ENCODE data around the gene SMG1. TPM values are rescaled to one million over a fixed set of nuclear protein-coding genes. Genes with fewer than 3 reads are reported as not detected.
"Not testable (repeated sequence)": the region's sequence is repeated elsewhere in the genome, so short reads cannot be mapped to it uniquely, and the experiment has no call there.

Gene SMG1
- polyA plus RNA-seq, 2 donors: 9.2 to 15.0 TPM

- H3K4me1 ChIP-seq (ENCODE audit: control insufficient read depth in 2 of 2, insufficient read depth in 2 of 2, low read length in 1 of 2); H3K9me3 ChIP-seq (ENCODE audit: control insufficient read depth in 2 of 2, insufficient read depth in 1 of 2, low read depth in 1 of 2, low read length in 1 of 2); H3K27me3 ChIP-seq (ENCODE audit: control insufficient read depth in 1 of 2, insufficient read depth in 2 of 2, low read length in 2 of 2); H3K4me3 ChIP-seq (ENCODE audit: low read depth in 1 of 2, low read length in 2 of 2); H3K27ac ChIP-seq (ENCODE audit: low read depth in 2 of 2, low read length in 1 of 2); H3K36me3 ChIP-seq (ENCODE audit: control insufficient read depth in 2 of 2, insufficient read depth in 2 of 2, low read length in 1 of 2): not testable (repeated sequence)
- 32 to 52% methylated on average over 3 of the region's 10 CpGs for WGBS, 2 donors
These were observed 168.1 kb downstream of the SMG1 start for GRCh38 chr16:18757960-18758660.

GRCh38 chr16:18756639-18757038 lies 169.6 kb downstream of the SMG1 start:
- H3K4me3 ChIP-seq (ENCODE audit: low read depth in 1 of 2, low read length in 2 of 2); H3K27ac ChIP-seq (ENCODE audit: low read depth in 2 of 2, low read length in 1 of 2): not testable (repeated sequence)
- WGBS, 2 donors: 68 to 71% methylated on average over 9 of the region's 9 CpGs

More at GRCh38 chr16:18756639-18757038, 169.6 kb downstream of the SMG1 start:
- H3K36me3 ChIP-seq (ENCODE audit: control insufficient read depth in 2 of 2, insufficient read depth in 2 of 2, low read length in 1 of 2); H3K27me3 ChIP-seq (ENCODE audit: control insufficient read depth in 1 of 2, insufficient read depth in 2 of 2, low read length in 2 of 2); H3K4me1 ChIP-seq (ENCODE audit: control insufficient read depth in 2 of 2, insufficient read depth in 2 of 2, low read length in 1 of 2); H3K9me3 ChIP-seq (ENCODE audit: control insufficient read depth in 2 of 2, insufficient read depth in 1 of 2, low read depth in 1 of 2, low read length in 1 of 2): not testable (repeated sequence)

Other genes with a start within 250 kb of the SMG1 start
- 1,000 to 10,000 TPM; 2,199 to 3,397 TPM for gene RPS15A, start 136.1 kb downstream of the SMG1 start, polyA plus RNA-seq
- 10 to 100 TPM; 46.5 to 59.5 TPM for gene ARL6IP1, start 124.9 kb downstream of the SMG1 start, polyA plus RNA-seq
- gene TMC7, start 57.5 kb upstream of the SMG1 start, polyA plus RNA-seq: under 1 TPM; 0.22 to 0.41 TPM
- gene COQ7, start 141.2 kb upstream of the SMG1 start, polyA plus RNA-seq: 10 to 100 TPM; 11.8 to 13.5 TPM
- gene ITPRIPL2, start 187.6 kb upstream of the SMG1 start, polyA plus RNA-seq: 10 to 100 TPM; 10.5 to 13.3 TPM
- 1 to 10 TPM; 3.5 to 6.2 TPM for gene SYT17, start 241.8 kb upstream of the SMG1 start, polyA plus RNA-seq